Omental fat pad (tissue), 4 donors: ENCODE results near the gene ZFAND2A. TPM values are rescaled to one million over a fixed set of nuclear protein-coding genes. Genes with fewer than 3 reads are reported as not detected.
"Not testable (repeated sequence)": the region's sequence is repeated elsewhere in the genome, so short reads cannot be mapped to it uniquely, and the experiment has no call there.

ENCODE experiments used
- ATAC-seq: fragments of 150-250 bp; one replicate; pipeline ENCODE4 v1.9.1; 2016; ENCODE audit warnings: mild to moderate bottlenecking, moderate library complexity; ENCODE audit not compliant: low FRiP score
- DNase-seq: peaks from one replicate; pipeline ENCODE4 v3.0.0-alpha.2; 2019; ENCODE audit warnings: low spot score
- CTCF ChIP-seq, 3 donors: fragments of 450-650 bp; IDR thresholded peaks; one replicate each; pipeline ENCODE4 v1.5.1; 2016 to 2017; ENCODE audit warnings: antibody characterized with exemption in 3 of 3, mild to moderate bottlenecking in 3 of 3, moderate library complexity in 2 of 3
- total RNA-seq, 4 donors: library from RNA; depleted of rRNA; stranded (reverse); fragments of >200 nt; gene quantifications; one replicate each; pipeline ENCODE4 v1.1.0, GENCODE V29; 2016

The ZFAND2A gene
- total RNA-seq, 4 donors from 2014 or later: 17.3 to 77.5 (median 28.4) TPM

- DNase-seq (no peak), ATAC-seq (no peak)
- TF ChIP-seq CTCF (IDR thresholded peaks at IDR 0.05): no peak
Measured at GRCh38 chr7:1168422-1168821, 8.4 kb upstream of the ZFAND2A start.

GRCh38 chr7:1164436-1164835 lies 4.4 kb upstream of the ZFAND2A start:
- ATAC-seq (no peak), DNase-seq (no peak)
- no peak for TF ChIP-seq CTCF (IDR thresholded peaks at IDR 0.05)

- TF ChIP-seq CTCF (IDR thresholded peaks at IDR 0.05): no peak
- DNase-seq: no peak
- no peak for ATAC-seq
Measured at GRCh38 chr7:1163121-1163520, 3.1 kb upstream of the ZFAND2A start.

- no peak for TF ChIP-seq CTCF (IDR thresholded peaks at IDR 0.05)
- no peak for ATAC-seq
- DNase-seq: no peak
Measured at GRCh38 chr7:1160670-1161021, 650 bp upstream of the ZFAND2A start.

- DNase-seq, ATAC-seq: not testable (repeated sequence)
Measured at GRCh38 chr7:1159231-1159630, 765 bp downstream of the ZFAND2A start.

GRCh38 chr7:1158203-1159126 lies 1.5 kb downstream of the ZFAND2A start:
- ATAC-seq (no peak), DNase-seq (no peak)
- TF ChIP-seq CTCF (IDR thresholded peaks at IDR 0.05): no peak

GRCh38 chr7:1156782-1157535 lies 3.0 kb downstream of the ZFAND2A start:
- no peak for TF ChIP-seq CTCF (IDR thresholded peaks at IDR 0.05)
- no peak for DNase-seq
- ATAC-seq: no peak

- not testable (repeated sequence) for ATAC-seq
Measured at GRCh38 chr7:1155818-1156781, 3.9 kb downstream of the ZFAND2A start.

More at GRCh38 chr7:1155818-1156781, 3.9 kb downstream of the ZFAND2A start:
- not testable (repeated sequence) for DNase-seq
